ENCODE results near the gene CAMKV.
"Not testable (repeated sequence)": the region's sequence is repeated elsewhere in the genome, so short reads cannot be mapped to it uniquely, and the experiment has no call there.

CAMKV gene

GRCh38 chr3:49869525-49870126, at the start of gene CAMKV:
TSS of gene CAMKV (minus strand) at chr3:49869906. CDS start at chr3:49862388, 7,518 bp downstream.
- DNase-seq (ENCODE audit: low read depth in 2 of 2), result no peak

- DNase-seq (ENCODE audit: low read depth in 2 of 2), result not testable (repeated sequence)
Measured at GRCh38 chr3:49917806-49918590, 48.3 kb upstream of the CAMKV start.

- DNase-seq (ENCODE audit: low read depth in 2 of 2), result no peak
Measured at GRCh38 chr3:49916686-49917085, 47.0 kb upstream of the CAMKV start.

GRCh38 chr3:49914906-49915305, 45.2 kb upstream of the CAMKV start:
- no peak for DNase-seq (ENCODE audit: low read depth in 2 of 2)

- DNase-seq (ENCODE audit: low read depth in 2 of 2), result no peak
Measured at GRCh38 chr3:49912881-49913281, 43.2 kb upstream of the CAMKV start.

GRCh38 chr3:49911611-49912010, 41.9 kb upstream of the CAMKV start:
- no peak for DNase-seq (ENCODE audit: low read depth in 2 of 2)

GRCh38 chr3:49911124-49911420, 41.4 kb upstream of the CAMKV start:
- DNase-seq (ENCODE audit: low read depth in 2 of 2), result no peak

- no peak for DNase-seq (ENCODE audit: low read depth in 2 of 2)
Measured at GRCh38 chr3:49910409-49911123, 40.9 kb upstream of the CAMKV start.

- DNase-seq (ENCODE audit: low read depth in 2 of 2), result no peak
Measured at GRCh38 chr3:49908373-49909199, 38.9 kb upstream of the CAMKV start.

- DNase-seq (ENCODE audit: low read depth in 2 of 2), result peak; percentile 7 to 8
Measured at GRCh38 chr3:49906073-49906743, 36.5 kb upstream of the CAMKV start.

- not testable (repeated sequence) for DNase-seq (ENCODE audit: low read depth in 2 of 2)
Measured at GRCh38 chr3:49904448-49904847, 34.7 kb upstream of the CAMKV start.

- peak; percentile 42 to 44 for DNase-seq (ENCODE audit: low read depth in 2 of 2)
Measured at GRCh38 chr3:49903451-49904424, 34.0 kb upstream of the CAMKV start, which contains the start of gene MST1R. TSS of gene MST1R (minus strand) at chr3:49903873. CDS start at chr3:49903609, 264 bp downstream.

GRCh38 chr3:49902511-49903345, 33.0 kb upstream of the CAMKV start:
- no peak for DNase-seq (ENCODE audit: low read depth in 2 of 2)

GRCh38 chr3:49901366-49902339, 31.9 kb upstream of the CAMKV start:
- DNase-seq (ENCODE audit: low read depth in 2 of 2), result no peak

- no peak for DNase-seq (ENCODE audit: low read depth in 2 of 2)
Measured at GRCh38 chr3:49900491-49901153, 30.9 kb upstream of the CAMKV start.

- DNase-seq (ENCODE audit: low read depth in 2 of 2), result no peak
Measured at GRCh38 chr3:49899815-49900214, 30.1 kb upstream of the CAMKV start.

GRCh38 chr3:49898991-49899390, 29.3 kb upstream of the CAMKV start:
- DNase-seq (ENCODE audit: low read depth in 2 of 2), result no peak
